Natural killer cell (primary cell): ENCODE results near the gene HYLS1. TPM values are rescaled to one million over a fixed set of nuclear protein-coding genes. Genes with fewer than 3 reads are reported as not detected.

Experiments used
- ATAC-seq, 3 donors: fragments of 150-1000 bp in 2 of 3; fragments of 200-7000 bp in 1 of 3; cut with Tn5 transposase; 1 replicate in 1 of 3; 2 replicates in 2 of 3; pipeline ENCODE4 v1.10.0; 2021; ENCODE audit warnings: mild to moderate bottlenecking in 2 of 3, moderate library complexity in 2 of 3
- DNase-seq, 2 donors: peaks; one replicate each; pipeline versions ENCODE4 v3.0.0 to v3.0.0-alpha.2; 2013 to 2021; ENCODE audit warnings: mixed read lengths in 1 of 2
- H3K27ac ChIP-seq: one replicate; pipeline ENCODE4 v1.5.1; 2013; ENCODE audit warnings: mild to moderate bottlenecking, low read length
- H3K27me3 ChIP-seq: one replicate; pipeline ENCODE4 v1.6.1; 2013; ENCODE audit warnings: low read length; ENCODE audit not compliant: control insufficient read depth, insufficient read depth
- H3K36me3 ChIP-seq: one replicate; pipeline ENCODE4 v1.6.1; 2013; ENCODE audit warnings: low read length; ENCODE audit not compliant: control insufficient read depth, insufficient read depth
- H3K4me1 ChIP-seq: one replicate; pipeline ENCODE4 v1.6.1; 2013; ENCODE audit warnings: low read length; ENCODE audit not compliant: control insufficient read depth, insufficient read depth
- H3K4me3 ChIP-seq: one replicate; pipeline ENCODE4 v1.5.1; 2013; ENCODE audit warnings: low read length
- H3K9me3 ChIP-seq: one replicate; pipeline ENCODE4 v1.6.1; 2013; ENCODE audit warnings: low read length; ENCODE audit not compliant: control insufficient read depth, insufficient read depth
- H3K27ac Mint-ChIP-seq, 2 donors: one replicate each; pipeline ENCODE4 v1.8.0; 2022; ENCODE audit warnings: mild to moderate bottlenecking in 2 of 2, mixed read lengths in 2 of 2, moderate library complexity in 1 of 2
- H3K27me3 Mint-ChIP-seq, 2 donors: one replicate each; pipeline ENCODE4 v1.8.0; 2022; ENCODE audit warnings: low read depth in 2 of 2, mixed read lengths in 2 of 2
- H3K36me3 Mint-ChIP-seq: one replicate; pipeline ENCODE4 v1.8.0; 2022; ENCODE audit warnings: mixed read lengths
- H3K4me1 Mint-ChIP-seq, 2 donors: one replicate each; pipeline ENCODE4 v1.8.0; 2022; ENCODE audit warnings: mixed read lengths in 2 of 2
- H3K4me3 Mint-ChIP-seq: one replicate; pipeline ENCODE4 v1.8.0; 2022; ENCODE audit warnings: mild to moderate bottlenecking, moderate library complexity, mixed read lengths
- H3K9me3 Mint-ChIP-seq, 2 donors: one replicate each; pipeline ENCODE4 v1.8.0; 2022; ENCODE audit warnings: mixed read lengths in 2 of 2
- WGBS: methylation state at CpG from one replicate; pipeline ENCODE4 v1.1.7; 2013; ENCODE audit warnings: missing lambda C conversion rate; ENCODE audit not compliant: insufficient coverage; 5-methylcytosine and 5-hydroxymethylcytosine counted together
- intact Hi-C: fragments of 100-400 bp; cut with micrococcal nuclease; formaldehyde crosslinking; loops from one replicate; pipeline ENCODE4 v1.14.2; 2022
- total RNA-seq, 4 donors: library from RNA; stranded (reverse); fragments of 120-200 nt in 1 of 4; gene quantifications; one replicate each; pipeline versions ENCODE4 v1.2.3 to v1.2.4, GENCODE V29; 2013 to 2022
- TF ChIP-seq, protein P1 (sequence below): fragments of 200-600 bp; IDR thresholded peaks from one replicate; pipeline ENCODE4 v1.8.0; 2022; ENCODE audit warnings: antibody characterized with exemption

HYLS1 gene
- total RNA-seq, 3 donors from 2014 or later (not counting 1 experiment from before 2014, with no cell fraction given): 4.4 to 6.8 (median 5.6) TPM

DNA sequence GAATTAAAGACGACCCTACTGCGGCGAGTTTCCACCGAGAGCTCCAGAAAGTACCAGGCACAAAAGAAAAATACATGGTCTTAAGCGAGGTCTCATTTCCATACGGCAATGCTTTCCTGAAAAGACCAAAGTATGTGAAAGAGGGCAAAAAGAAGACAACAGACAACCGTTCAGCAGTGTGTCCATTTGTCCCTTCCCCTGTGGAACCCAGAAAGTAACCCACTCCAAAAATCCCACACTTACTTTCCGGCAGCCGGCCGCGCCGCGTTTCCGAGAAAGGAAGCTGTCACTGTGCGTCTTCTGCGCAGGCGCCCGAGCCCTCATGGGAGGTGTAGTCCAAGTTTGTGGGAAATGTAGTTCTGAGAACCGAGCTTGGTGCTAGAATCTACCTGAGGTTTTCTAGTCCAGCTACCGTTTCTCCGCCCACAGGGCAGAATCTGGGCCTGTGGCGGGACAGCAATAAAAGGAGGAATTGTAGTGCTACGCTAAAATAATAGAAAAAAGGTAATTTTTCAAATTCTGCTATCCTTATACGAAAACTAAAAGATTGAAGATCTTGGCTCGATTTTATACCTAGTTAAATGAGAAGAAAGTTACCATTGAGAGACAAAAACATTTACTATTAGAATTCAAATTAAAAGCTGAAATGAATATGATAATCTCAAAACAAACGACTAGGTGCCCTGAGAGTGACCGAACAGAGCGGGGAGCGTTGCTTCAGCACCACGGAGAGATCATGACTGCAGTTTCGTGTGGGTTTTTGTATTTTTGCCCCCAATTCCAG, 15.7 kb downstream of the HYLS1 start, which contains the start of gene PUS3:
TSS of gene PUS3 (minus strand) at position 280 of the 784 bp plus-strand sequence. CDS start 6,922 bp downstream, outside the sequence.
- TF ChIP-seq, protein P1, sequence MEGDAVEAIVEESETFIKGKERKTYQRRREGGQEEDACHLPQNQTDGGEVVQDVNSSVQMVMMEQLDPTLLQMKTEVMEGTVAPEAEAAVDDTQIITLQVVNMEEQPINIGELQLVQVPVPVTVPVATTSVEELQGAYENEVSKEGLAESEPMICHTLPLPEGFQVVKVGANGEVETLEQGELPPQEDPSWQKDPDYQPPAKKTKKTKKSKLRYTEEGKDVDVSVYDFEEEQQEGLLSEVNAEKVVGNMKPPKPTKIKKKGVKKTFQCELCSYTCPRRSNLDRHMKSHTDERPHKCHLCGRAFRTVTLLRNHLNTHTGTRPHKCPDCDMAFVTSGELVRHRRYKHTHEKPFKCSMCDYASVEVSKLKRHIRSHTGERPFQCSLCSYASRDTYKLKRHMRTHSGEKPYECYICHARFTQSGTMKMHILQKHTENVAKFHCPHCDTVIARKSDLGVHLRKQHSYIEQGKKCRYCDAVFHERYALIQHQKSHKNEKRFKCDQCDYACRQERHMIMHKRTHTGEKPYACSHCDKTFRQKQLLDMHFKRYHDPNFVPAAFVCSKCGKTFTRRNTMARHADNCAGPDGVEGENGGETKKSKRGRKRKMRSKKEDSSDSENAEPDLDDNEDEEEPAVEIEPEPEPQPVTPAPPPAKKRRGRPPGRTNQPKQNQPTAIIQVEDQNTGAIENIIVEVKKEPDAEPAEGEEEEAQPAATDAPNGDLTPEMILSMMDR: no peak
- Mint-ChIP-seq H3K27ac (peak within 1 kb of the TSS; percentile 89 to 91), H3K4me1 (peaks cover 13 to 15% of the 10 kb centered on the region in 2 donors)

DNA sequence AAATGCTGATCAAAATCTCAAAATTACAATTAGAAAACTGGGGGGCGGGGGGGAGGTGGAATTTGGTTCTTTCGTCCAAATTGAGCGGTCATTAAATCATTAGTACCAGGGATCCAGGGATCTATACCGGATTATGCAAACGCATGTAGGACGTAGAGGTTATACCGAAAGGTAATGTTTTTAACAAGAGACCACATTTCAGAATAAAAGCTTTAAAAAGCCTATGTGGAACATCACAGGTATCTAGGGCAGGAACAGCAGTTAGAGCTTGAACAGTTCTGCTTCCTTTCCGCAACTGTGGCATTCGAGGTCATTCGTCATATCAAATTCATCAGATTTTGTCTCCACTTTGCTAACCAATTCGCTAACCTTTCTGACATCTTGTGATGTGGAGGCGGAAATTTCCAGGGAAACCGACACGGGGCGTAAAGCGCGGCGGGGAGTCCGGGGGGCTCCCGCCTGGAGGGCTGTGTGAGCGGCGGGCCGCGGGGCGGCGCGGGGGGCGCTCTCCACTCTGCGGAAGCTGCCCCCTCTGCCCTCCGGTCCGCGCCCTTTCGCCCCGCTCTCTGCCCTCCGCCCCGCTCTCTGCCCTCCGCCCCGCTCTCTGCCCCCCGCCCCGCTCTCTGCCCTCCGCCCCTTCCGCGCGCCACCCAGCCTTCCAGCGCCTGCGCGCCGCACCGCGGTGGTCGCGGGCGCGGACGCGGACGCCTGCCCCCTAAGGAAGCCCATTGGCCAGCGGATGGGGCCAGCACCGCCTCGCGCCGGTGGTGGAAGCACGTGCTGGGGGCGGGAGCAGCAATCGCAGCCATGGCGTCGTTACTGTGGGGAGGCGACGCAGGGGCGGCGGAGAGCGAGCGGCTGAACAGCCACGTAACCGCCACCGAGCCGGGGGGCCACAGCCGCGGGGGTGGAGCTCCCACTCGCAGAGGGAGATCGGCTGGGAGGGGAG, 16.5 kb downstream of the HYLS1 start, which contains the start of gene DDX25:
TSS of gene DDX25 (plus strand) at position 798 of the 949 bp plus-strand sequence. CDS start at position 808, 10 bp downstream.
- 4% methylated on average over 81 of the region's 81 CpGs for WGBS
- Histone ChIP-seq H3K27ac (no peak within 1 kb of the TSS), H3K36me3 (peaks cover 11% of the 10 kb centered on the region), H3K4me1 (peaks cover 24% of the 10 kb centered on the region), H3K9me3 (no peaks in the 10 kb centered on the region), H3K4me3 (peak within 1 kb of the TSS; percentile 14), H3K27me3 (peaks cover 21% of the 10 kb centered on the region)
- H3K4me1 Mint-ChIP-seq: peaks cover 13 to 15% of the 10 kb centered on the region in 2 donors
- intact Hi-C loops: loop anchor here (2.0 kb wide), 1 partner anchor 15 kb away; no protein-coding TSS in a partner anchor
- peak in 1 of 3 donors; percentile 29 for ATAC-seq
- peak in 1 of 2 donors; percentile 44 for DNase-seq
- no peaks in the 10 kb centered on the region for H3K36me3 Mint-ChIP-seq
- no peaks in the 10 kb centered on the region for H3K9me3 Mint-ChIP-seq
- peaks cover 20 to 39% of the 10 kb centered on the region in 2 donors for H3K27me3 Mint-ChIP-seq
- TF ChIP-seq, protein P1: no peak
- H3K4me3 Mint-ChIP-seq: peak within 1 kb of the TSS; percentile 96
- peak within 1 kb of the TSS in 1 of 2 donors; percentile 91 for H3K27ac Mint-ChIP-seq

More for the DNA sequence above, 15.7 kb downstream of the HYLS1 start, which contains the start of gene PUS3:
- H3K4me1 ChIP-seq: peaks cover 24% of the 10 kb centered on the region
- H3K4me3 Mint-ChIP-seq: peak within 1 kb of the TSS; percentile 96
- no peaks in the 10 kb centered on the region for H3K9me3 ChIP-seq
- H3K27ac ChIP-seq: peak within 1 kb of the TSS; percentile 32
- intact Hi-C loops: loop anchor here (2.0 kb wide), 1 partner anchor 14 kb away; no protein-coding TSS in a partner anchor
- 2% methylated on average over 29 of the region's 31 CpGs for WGBS
- peak; percentile 79 to 92 for DNase-seq
- peaks cover 11% of the 10 kb centered on the region for H3K36me3 ChIP-seq
- H3K27me3 Mint-ChIP-seq: peaks cover 18 to 30% of the 10 kb centered on the region in 2 donors
- no peaks in the 10 kb centered on the region for H3K36me3 Mint-ChIP-seq
- H3K27me3 ChIP-seq: peaks cover 21% of the 10 kb centered on the region
- peak; percentile 91 to 95 (median 93) for ATAC-seq
- H3K4me3 ChIP-seq: peak within 1 kb of the TSS; percentile 55
- no peaks in the 10 kb centered on the region for H3K9me3 Mint-ChIP-seq

GRCh38 chr11:125904678-125905077, 17.2 kb downstream of the HYLS1 start:
- Mint-ChIP-seq H3K4me1 (peaks cover 13 to 15% of the 10 kb centered on the region in 2 donors), H3K36me3 (no peaks in the 10 kb centered on the region), H3K4me3 (peak overlapping the region; percentile 79), H3K9me3 (no peaks in the 10 kb centered on the region), H3K27me3 (peaks cover 20 to 41% of the 10 kb centered on the region in 2 donors), H3K27ac (no peak overlapping the region)
- WGBS: 53% methylated on average over 11 of the region's 11 CpGs
- Histone ChIP-seq H3K27ac (no peak overlapping the region), H3K4me3 (no peak overlapping the region), H3K36me3 (peaks cover 7% of the 10 kb centered on the region), H3K27me3 (peaks cover 21% of the 10 kb centered on the region), H3K9me3 (no peaks in the 10 kb centered on the region), H3K4me1 (peaks cover 24% of the 10 kb centered on the region)
- ATAC-seq (no peak), DNase-seq (no peak)
- TF ChIP-seq, protein P1: no peak
- intact Hi-C loops: no loop called here
